HG03457 (cell line): ENCODE results near the gene GOLGA8R.
"Not testable (repeated sequence)": the region's sequence is repeated elsewhere in the genome, so short reads cannot be mapped to it uniquely, and the experiment has no call there.

Experiments used
- ATAC-seq: cut with Tn5 transposase; IDR thresholded peaks from one replicate; pipeline ENCODE4 v1.9.1; 2021; ENCODE audit warnings: moderate number of reproducible peaks; ENCODE audit not compliant: unreplicated experiment

GOLGA8R gene

GRCh38 chr15:30414160-30414559 is at the start of gene GOLGA8R:
Gene GOLGA8R (minus strand): TSS chr15:30414260. CDS start chr15:30414162, 98 bp downstream.
- ATAC-seq, result not testable (repeated sequence)

GRCh38 chr15:30463849-30464248 is 49.8 kb upstream of the GOLGA8R start:
- not testable (repeated sequence) for ATAC-seq

- not testable (repeated sequence) for ATAC-seq
Measured at GRCh38 chr15:30462176-30462575, 48.1 kb upstream of the GOLGA8R start.

- not testable (repeated sequence) for ATAC-seq
Measured at GRCh38 chr15:30452702-30453101, 38.6 kb upstream of the GOLGA8R start.

- not testable (repeated sequence) for ATAC-seq
Measured at GRCh38 chr15:30438348-30438747, 24.3 kb upstream of the GOLGA8R start.

GRCh38 chr15:30435878-30436277 is 21.8 kb upstream of the GOLGA8R start:
- not testable (repeated sequence) for ATAC-seq

GRCh38 chr15:30420723-30421122 is 6.7 kb upstream of the GOLGA8R start:
- not testable (repeated sequence) for ATAC-seq

GRCh38 chr15:30407636-30408035 is 6.4 kb downstream of the GOLGA8R start:
- ATAC-seq, result not testable (repeated sequence)

GRCh38 chr15:30398988-30399387 is 15.1 kb downstream of the GOLGA8R start:
- ATAC-seq, result not testable (repeated sequence)

GRCh38 chr15:30393664-30393991 is 20.4 kb downstream of the GOLGA8R start:
- ATAC-seq, result not testable (repeated sequence)

GRCh38 chr15:30392766-30393663 is 21.0 kb downstream of the GOLGA8R start, which contains the start of gene CHRFAM7A:
Gene CHRFAM7A (minus strand): TSS chr15:30393540. CDS start chr15:30383351, 10,189 bp downstream.
- not testable (repeated sequence) for ATAC-seq

GRCh38 chr15:30386318-30386887 is 27.7 kb downstream of the GOLGA8R start:
- not testable (repeated sequence) for ATAC-seq

- not testable (repeated sequence) for ATAC-seq
Measured at GRCh38 chr15:30377082-30377413, 37.0 kb downstream of the GOLGA8R start.

- ATAC-seq, result not testable (repeated sequence)
Measured at GRCh38 chr15:30376375-30377081, 37.5 kb downstream of the GOLGA8R start.

GRCh38 chr15:30375872-30376271 is 38.2 kb downstream of the GOLGA8R start:
- not testable (repeated sequence) for ATAC-seq

GRCh38 chr15:30374862-30375261 is 39.2 kb downstream of the GOLGA8R start:
- ATAC-seq, result not testable (repeated sequence)

GRCh38 chr15:30368271-30368670 is 45.8 kb downstream of the GOLGA8R start:
- not testable (repeated sequence) for ATAC-seq

- ATAC-seq, result not testable (repeated sequence)
Measured at GRCh38 chr15:30367246-30367645, 46.8 kb downstream of the GOLGA8R start.

GRCh38 chr15:30361404-30361803 is 52.7 kb downstream of the GOLGA8R start:
- not testable (repeated sequence) for ATAC-seq

GRCh38 chr15:30360990-30361389 is 53.1 kb downstream of the GOLGA8R start:
- ATAC-seq, result not testable (repeated sequence)

- not testable (repeated sequence) for ATAC-seq
Measured at GRCh38 chr15:30355043-30355442, 59.0 kb downstream of the GOLGA8R start.
